SU-DHL-6 (cell line): ENCODE data around the gene FXYD5.

Experiments
- CTCF ChIP-seq: fragments of 200-600 bp; sonication (generic); IDR thresholded peaks from one replicate; pipeline ENCODE4 v1.5.1; 2017; ENCODE audit warnings: antibody characterized with exemption, mild to moderate bottlenecking, low read length, moderate library complexity; ENCODE audit not compliant: insufficient read depth, poor library complexity, severe bottlenecking
- EZH2phosphoT487 ChIP-seq: fragments of 200-600 bp; sonication (generic), shearing (Covaris generic); conservative IDR thresholded peaks from 2 replicates; pipeline ENCODE4 v1.6.1; 2018; ENCODE audit warnings: mild to moderate bottlenecking, antibody characterized with exemption, low read length, moderate library complexity, mixed read lengths

GRCh38 chr19:35107545-35107944 lies 47.0 kb upstream of the FXYD5 start:
- TF ChIP-seq CTCF: no peak
- no peak for TF ChIP-seq EZH2phosphoT487
